Panc1 (cell line): ENCODE measurements around the gene HTR3B.

ENCODE experiments used
- POLR2AphosphoS5 ChIP-seq: IDR thresholded peaks from 2 replicates; pipeline ENCODE4 v1.6.1; 2012; ENCODE audit warnings: mild to moderate bottlenecking, low read depth, low read length, moderate library complexity
- SIN3A ChIP-seq: IDR thresholded peaks from 2 replicates; pipeline ENCODE4 v1.6.1; 2012; ENCODE audit warnings: low read depth, mild to moderate bottlenecking, low read length, moderate library complexity, borderline replicate concordance; ENCODE audit not compliant: insufficient read depth
- TF ChIP-seq, protein P1 (sequence below): fragments of 450-650 bp; IDR thresholded peaks from 2 replicates; pipeline ENCODE4 v1.5.1; 2017; ENCODE audit warnings: mild to moderate bottlenecking
- TF ChIP-seq, protein P2 (sequence below), 2 experiments: IDR thresholded peaks; 2 replicates each; pipeline ENCODE4 v1.6.1; 2011 to 2012; ENCODE audit warnings: low read depth in 2 of 2, control low read depth in 1 of 2, low read length in 1 of 2, mild to moderate bottlenecking in 1 of 2, moderate library complexity in 1 of 2; ENCODE audit not compliant: insufficient read depth in 1 of 2

DNA sequence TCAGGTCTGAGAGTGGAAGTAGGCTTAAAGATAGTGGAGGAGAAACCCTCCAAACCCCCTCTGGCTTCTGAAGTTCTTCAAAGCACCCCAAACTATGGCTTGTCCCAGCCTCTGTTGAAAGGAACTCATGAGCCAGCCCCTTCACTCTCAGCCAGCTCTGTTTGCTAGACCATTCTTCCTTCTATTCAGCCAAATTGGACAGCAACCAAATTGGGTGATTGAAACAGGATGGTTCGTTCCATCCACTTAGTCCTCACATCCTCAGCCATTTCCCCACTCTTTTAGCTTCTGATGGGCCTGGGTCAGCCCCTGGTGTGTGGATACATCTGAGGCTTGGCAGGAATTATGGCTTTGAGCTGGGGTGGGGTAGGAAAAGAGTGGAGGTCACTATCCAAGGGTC is 74.8 kb downstream of the HTR3B start:
- TF ChIP-seq, protein P1, sequence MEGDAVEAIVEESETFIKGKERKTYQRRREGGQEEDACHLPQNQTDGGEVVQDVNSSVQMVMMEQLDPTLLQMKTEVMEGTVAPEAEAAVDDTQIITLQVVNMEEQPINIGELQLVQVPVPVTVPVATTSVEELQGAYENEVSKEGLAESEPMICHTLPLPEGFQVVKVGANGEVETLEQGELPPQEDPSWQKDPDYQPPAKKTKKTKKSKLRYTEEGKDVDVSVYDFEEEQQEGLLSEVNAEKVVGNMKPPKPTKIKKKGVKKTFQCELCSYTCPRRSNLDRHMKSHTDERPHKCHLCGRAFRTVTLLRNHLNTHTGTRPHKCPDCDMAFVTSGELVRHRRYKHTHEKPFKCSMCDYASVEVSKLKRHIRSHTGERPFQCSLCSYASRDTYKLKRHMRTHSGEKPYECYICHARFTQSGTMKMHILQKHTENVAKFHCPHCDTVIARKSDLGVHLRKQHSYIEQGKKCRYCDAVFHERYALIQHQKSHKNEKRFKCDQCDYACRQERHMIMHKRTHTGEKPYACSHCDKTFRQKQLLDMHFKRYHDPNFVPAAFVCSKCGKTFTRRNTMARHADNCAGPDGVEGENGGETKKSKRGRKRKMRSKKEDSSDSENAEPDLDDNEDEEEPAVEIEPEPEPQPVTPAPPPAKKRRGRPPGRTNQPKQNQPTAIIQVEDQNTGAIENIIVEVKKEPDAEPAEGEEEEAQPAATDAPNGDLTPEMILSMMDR: no peak
- TF ChIP-seq, protein P2, sequence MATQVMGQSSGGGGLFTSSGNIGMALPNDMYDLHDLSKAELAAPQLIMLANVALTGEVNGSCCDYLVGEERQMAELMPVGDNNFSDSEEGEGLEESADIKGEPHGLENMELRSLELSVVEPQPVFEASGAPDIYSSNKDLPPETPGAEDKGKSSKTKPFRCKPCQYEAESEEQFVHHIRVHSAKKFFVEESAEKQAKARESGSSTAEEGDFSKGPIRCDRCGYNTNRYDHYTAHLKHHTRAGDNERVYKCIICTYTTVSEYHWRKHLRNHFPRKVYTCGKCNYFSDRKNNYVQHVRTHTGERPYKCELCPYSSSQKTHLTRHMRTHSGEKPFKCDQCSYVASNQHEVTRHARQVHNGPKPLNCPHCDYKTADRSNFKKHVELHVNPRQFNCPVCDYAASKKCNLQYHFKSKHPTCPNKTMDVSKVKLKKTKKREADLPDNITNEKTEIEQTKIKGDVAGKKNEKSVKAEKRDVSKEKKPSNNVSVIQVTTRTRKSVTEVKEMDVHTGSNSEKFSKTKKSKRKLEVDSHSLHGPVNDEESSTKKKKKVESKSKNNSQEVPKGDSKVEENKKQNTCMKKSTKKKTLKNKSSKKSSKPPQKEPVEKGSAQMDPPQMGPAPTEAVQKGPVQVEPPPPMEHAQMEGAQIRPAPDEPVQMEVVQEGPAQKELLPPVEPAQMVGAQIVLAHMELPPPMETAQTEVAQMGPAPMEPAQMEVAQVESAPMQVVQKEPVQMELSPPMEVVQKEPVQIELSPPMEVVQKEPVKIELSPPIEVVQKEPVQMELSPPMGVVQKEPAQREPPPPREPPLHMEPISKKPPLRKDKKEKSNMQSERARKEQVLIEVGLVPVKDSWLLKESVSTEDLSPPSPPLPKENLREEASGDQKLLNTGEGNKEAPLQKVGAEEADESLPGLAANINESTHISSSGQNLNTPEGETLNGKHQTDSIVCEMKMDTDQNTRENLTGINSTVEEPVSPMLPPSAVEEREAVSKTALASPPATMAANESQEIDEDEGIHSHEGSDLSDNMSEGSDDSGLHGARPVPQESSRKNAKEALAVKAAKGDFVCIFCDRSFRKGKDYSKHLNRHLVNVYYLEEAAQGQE (IDR thresholded peaks at IDR 0.05; ENCODE audit: insufficient read depth in 1 of 2, low read depth in 2 of 2, low read length in 1 of 2): no peak
- TF ChIP-seq SIN3A (no peak), POLR2AphosphoS5 (no peak)
